ENCODE measurements around the gene PROB1.
A peak's percentile ranks its signal among the peaks of the same experiment; 100 is the strongest.

PROB1 gene

GRCh38 chr5:139394123-139394653 lies 716 bp downstream of the PROB1 start:
- H3K14ac ChIP-seq (ENCODE audit: low read length): no peak overlapping the region
- H4K91ac ChIP-seq (ENCODE audit: low read depth, low read length): no peak overlapping the region
- peak overlapping the region; percentile 64 for H3K4me2 ChIP-seq (ENCODE audit: low read length)
- H2BK120ac ChIP-seq (ENCODE audit: insufficient read depth, low read length, poor library complexity): no peak overlapping the region
- peak overlapping the region; percentile 18 for H2BK12ac ChIP-seq (ENCODE audit: low read length)
- DNase-seq: peak in 1 of 2 donors; percentile 25
- no peak overlapping the region for H3K4ac ChIP-seq (ENCODE audit: low read depth, low read length)
- H3K36me3 ChIP-seq (ENCODE audit: control insufficient read depth in 1 of 2, insufficient read depth in 2 of 2, low read length in 2 of 2): no peaks in the 10 kb centered on the region
- peak overlapping the region; percentile 45 for H4K8ac ChIP-seq (ENCODE audit: low read depth, low read length)
- H2AK5ac ChIP-seq (ENCODE audit: low read length): peak overlapping the region; percentile 55
- peaks cover 32% of the 10 kb centered on the region for H3K27me3 ChIP-seq (ENCODE audit: insufficient read depth, low read length)
- no peak overlapping the region for H3K9ac ChIP-seq (ENCODE audit: low read length)
- peak overlapping the region; percentile 27 for H3K18ac ChIP-seq (ENCODE audit: low read length)
- no peak overlapping the region for H3K27ac ChIP-seq (ENCODE audit: low read depth, low read length)
- H3K79me2 ChIP-seq (ENCODE audit: control insufficient read depth, insufficient read depth, low read length, poor library complexity): peaks cover 5% of the 10 kb centered on the region
- peak overlapping the region; percentile 43 for H4K12ac ChIP-seq (ENCODE audit: low read depth, low read length)
- peaks cover 19 to 24% of the 10 kb centered on the region in 2 experiments for H3K4me1 ChIP-seq (ENCODE audit: control insufficient read depth in 1 of 2, insufficient read depth in 2 of 2, low read length in 2 of 2)
- no peak overlapping the region for H3K23ac ChIP-seq (ENCODE audit: low read length)
- H3K9me3 ChIP-seq (ENCODE audit: insufficient read depth, low read depth, low read length): peaks cover 2% of the 10 kb centered on the region
- H2BK5ac ChIP-seq (ENCODE audit: low read depth, low read length, poor library complexity): no peak overlapping the region
- H3K4me3 ChIP-seq (ENCODE audit: low read depth, low read length): peak overlapping the region; percentile 20
- no CpG with 5 or more reads among the region's 62 CpGs for WGBS (ENCODE audit: extremely low coverage, insufficient coverage, insufficient read length)
- peak overlapping the region; percentile 10 for H2AFZ ChIP-seq (ENCODE audit: insufficient read depth, low read length, poor library complexity)
- H3K79me1 ChIP-seq (ENCODE audit: low read length): no peaks in the 10 kb centered on the region

- Histone ChIP-seq H4K8ac (ENCODE audit: low read depth, low read length) (no peak overlapping the region), H4K12ac (ENCODE audit: low read depth, low read length) (no peak overlapping the region), H3K79me2 (ENCODE audit: control insufficient read depth, insufficient read depth, low read length, poor library complexity) (peaks cover 5% of the 10 kb centered on the region), H2BK5ac (ENCODE audit: low read depth, low read length, poor library complexity) (no peak overlapping the region), H2BK120ac (ENCODE audit: insufficient read depth, low read length, poor library complexity) (no peak overlapping the region), H3K4me3 (ENCODE audit: low read depth, low read length) (peak overlapping the region; percentile 38), H3K9ac (ENCODE audit: low read length) (no peak overlapping the region), H4K91ac (ENCODE audit: low read depth, low read length) (no peak overlapping the region), H2BK12ac (ENCODE audit: low read length) (no peak overlapping the region), H3K27me3 (ENCODE audit: insufficient read depth, low read length) (peaks cover 32% of the 10 kb centered on the region), H3K4me2 (ENCODE audit: low read length) (peak overlapping the region; percentile 64), H3K9me3 (ENCODE audit: insufficient read depth, low read depth, low read length) (peaks cover 2% of the 10 kb centered on the region), H3K23ac (ENCODE audit: low read length) (no peak overlapping the region), H3K79me1 (ENCODE audit: low read length) (no peaks in the 10 kb centered on the region), H3K36me3 (ENCODE audit: control insufficient read depth in 1 of 2, insufficient read depth in 2 of 2, low read length in 2 of 2) (no peaks in the 10 kb centered on the region), H3K27ac (ENCODE audit: low read depth, low read length) (no peak overlapping the region), H2AFZ (ENCODE audit: insufficient read depth, low read length, poor library complexity) (peak overlapping the region; percentile 93), H2AK5ac (ENCODE audit: low read length) (no peak overlapping the region), H3K14ac (ENCODE audit: low read length) (peak overlapping the region; percentile 1), H3K4me1 (ENCODE audit: control insufficient read depth in 1 of 2, insufficient read depth in 2 of 2, low read length in 2 of 2) (peaks cover 19 to 24% of the 10 kb centered on the region in 2 experiments), H3K4ac (ENCODE audit: low read depth, low read length) (no peak overlapping the region), H3K18ac (ENCODE audit: low read length) (no peak overlapping the region)
- no CpG with 5 or more reads among the region's 49 CpGs for WGBS (ENCODE audit: extremely low coverage, insufficient coverage, insufficient read length)
- DNase-seq: no peak
Observed at GRCh38 chr5:139393497-139394122, 1.3 kb downstream of the PROB1 start.

- H3K4me3 ChIP-seq (ENCODE audit: low read depth, low read length): peak overlapping the region; percentile 59
- no peak overlapping the region for H2BK5ac ChIP-seq (ENCODE audit: low read depth, low read length, poor library complexity)
- peak overlapping the region; percentile 60 for H3K18ac ChIP-seq (ENCODE audit: low read length)
Observed at GRCh38 chr5:139392678-139393496, 2.0 kb downstream of the PROB1 start.

GRCh38 chr5:139392324-139392677 lies 2.6 kb downstream of the PROB1 start:
- H2BK5ac ChIP-seq (ENCODE audit: low read depth, low read length, poor library complexity): no peak overlapping the region
- H3K36me3 ChIP-seq (ENCODE audit: control insufficient read depth in 1 of 2, insufficient read depth in 2 of 2, low read length in 2 of 2): no peaks in the 10 kb centered on the region
- DNase-seq: no peak
- no peak overlapping the region for H2BK12ac ChIP-seq (ENCODE audit: low read length)
- peak overlapping the region; percentile 18 for H2BK120ac ChIP-seq (ENCODE audit: insufficient read depth, low read length, poor library complexity)
- H2AFZ ChIP-seq (ENCODE audit: insufficient read depth, low read length, poor library complexity): peak overlapping the region; percentile 93
- H4K91ac ChIP-seq (ENCODE audit: low read depth, low read length): peak overlapping the region; percentile 44
- peak overlapping the region; percentile 27 for H4K12ac ChIP-seq (ENCODE audit: low read depth, low read length)
- H3K18ac ChIP-seq (ENCODE audit: low read length): peak overlapping the region; percentile 17
- H3K79me2 ChIP-seq (ENCODE audit: control insufficient read depth, insufficient read depth, low read length, poor library complexity): peaks cover 5% of the 10 kb centered on the region
- H4K8ac ChIP-seq (ENCODE audit: low read depth, low read length): peak overlapping the region; percentile 68
- peaks cover 32% of the 10 kb centered on the region for H3K27me3 ChIP-seq (ENCODE audit: insufficient read depth, low read length)
- H3K9me3 ChIP-seq (ENCODE audit: insufficient read depth, low read depth, low read length): peaks cover 2% of the 10 kb centered on the region
- H2AK5ac ChIP-seq (ENCODE audit: low read length): no peak overlapping the region
- H3K4ac ChIP-seq (ENCODE audit: low read depth, low read length): no peak overlapping the region
- peak overlapping the region; percentile 64 for H3K4me2 ChIP-seq (ENCODE audit: low read length)
- no peak overlapping the region for H3K23ac ChIP-seq (ENCODE audit: low read length)
- WGBS (ENCODE audit: extremely low coverage, insufficient coverage, insufficient read length): no CpG with 5 or more reads among the region's 36 CpGs
- H3K14ac ChIP-seq (ENCODE audit: low read length): no peak overlapping the region
- no peaks in the 10 kb centered on the region for H3K79me1 ChIP-seq (ENCODE audit: low read length)
- peaks cover 19 to 28% of the 10 kb centered on the region in 2 experiments for H3K4me1 ChIP-seq (ENCODE audit: control insufficient read depth in 1 of 2, insufficient read depth in 2 of 2, low read length in 2 of 2)
- H3K9ac ChIP-seq (ENCODE audit: low read length): no peak overlapping the region
- H3K27ac ChIP-seq (ENCODE audit: low read depth, low read length): no peak overlapping the region
- H3K4me3 ChIP-seq (ENCODE audit: low read depth, low read length): peak overlapping the region; percentile 39

More at GRCh38 chr5:139392678-139393496, 2.0 kb downstream of the PROB1 start:
- H4K91ac ChIP-seq (ENCODE audit: low read depth, low read length): peak overlapping the region; percentile 44
- peak overlapping the region; percentile 1 for H3K14ac ChIP-seq (ENCODE audit: low read length)
- H3K4ac ChIP-seq (ENCODE audit: low read depth, low read length): no peak overlapping the region
- H3K27ac ChIP-seq (ENCODE audit: low read depth, low read length): no peak overlapping the region
- peaks cover 5% of the 10 kb centered on the region for H3K79me2 ChIP-seq (ENCODE audit: control insufficient read depth, insufficient read depth, low read length, poor library complexity)
- H4K8ac ChIP-seq (ENCODE audit: low read depth, low read length): peak overlapping the region; percentile 91
- H3K9ac ChIP-seq (ENCODE audit: low read length): peak overlapping the region; percentile 53
- no peak overlapping the region for H2BK12ac ChIP-seq (ENCODE audit: low read length)
- peak overlapping the region; percentile 30 for H2BK120ac ChIP-seq (ENCODE audit: insufficient read depth, low read length, poor library complexity)
- H3K27me3 ChIP-seq (ENCODE audit: insufficient read depth, low read length): peaks cover 32% of the 10 kb centered on the region
- H3K9me3 ChIP-seq (ENCODE audit: insufficient read depth, low read depth, low read length): peaks cover 2% of the 10 kb centered on the region
- H3K36me3 ChIP-seq (ENCODE audit: control insufficient read depth in 1 of 2, insufficient read depth in 2 of 2, low read length in 2 of 2): no peaks in the 10 kb centered on the region
- DNase-seq: peak in 1 of 2 donors; percentile 26
- H3K79me1 ChIP-seq (ENCODE audit: low read length): no peaks in the 10 kb centered on the region
- H3K4me2 ChIP-seq (ENCODE audit: low read length): peak overlapping the region; percentile 64
- H2AFZ ChIP-seq (ENCODE audit: insufficient read depth, low read length, poor library complexity): peak overlapping the region; percentile 93
- peaks cover 19 to 25% of the 10 kb centered on the region in 2 experiments for H3K4me1 ChIP-seq (ENCODE audit: control insufficient read depth in 1 of 2, insufficient read depth in 2 of 2, low read length in 2 of 2)
- no CpG with 5 or more reads among the region's 77 CpGs for WGBS (ENCODE audit: extremely low coverage, insufficient coverage, insufficient read length)
- H4K12ac ChIP-seq (ENCODE audit: low read depth, low read length): peak overlapping the region; percentile 58
- H2AK5ac ChIP-seq (ENCODE audit: low read length): no peak overlapping the region
- H3K23ac ChIP-seq (ENCODE audit: low read length): no peak overlapping the region

Measured in trophoblast cell (in vitro differentiated cells and primary cell).